GM21619 (cell line): ENCODE results near the gene SLC7A6.

Experiments
- ATAC-seq: cut with Tn5 transposase; IDR thresholded peaks from one replicate; pipeline ENCODE4 v1.9.1; 2021; ENCODE audit not compliant: unreplicated experiment

The SLC7A6 gene

DNA sequence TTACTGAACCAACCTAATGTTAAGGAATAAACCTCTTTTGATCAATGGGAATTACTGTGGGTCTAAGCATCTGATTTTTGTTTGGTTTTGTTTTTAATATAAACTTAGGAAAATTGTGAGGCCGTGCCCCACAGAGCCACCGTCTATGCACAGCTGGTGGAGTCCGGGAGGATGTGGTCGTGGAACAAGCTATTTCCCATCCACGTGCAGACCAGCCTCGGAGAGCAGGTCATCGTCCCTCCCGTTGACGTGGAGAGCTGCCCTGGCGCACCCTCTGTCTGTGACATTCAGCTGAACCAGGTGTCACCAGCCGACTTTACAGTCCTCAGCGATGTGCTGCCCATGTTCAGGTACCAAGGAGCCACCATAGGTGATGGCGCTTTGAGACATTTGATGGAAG lies 74.9 kb downstream of the SLC7A6 start:
- no peak for ATAC-seq

DNA sequence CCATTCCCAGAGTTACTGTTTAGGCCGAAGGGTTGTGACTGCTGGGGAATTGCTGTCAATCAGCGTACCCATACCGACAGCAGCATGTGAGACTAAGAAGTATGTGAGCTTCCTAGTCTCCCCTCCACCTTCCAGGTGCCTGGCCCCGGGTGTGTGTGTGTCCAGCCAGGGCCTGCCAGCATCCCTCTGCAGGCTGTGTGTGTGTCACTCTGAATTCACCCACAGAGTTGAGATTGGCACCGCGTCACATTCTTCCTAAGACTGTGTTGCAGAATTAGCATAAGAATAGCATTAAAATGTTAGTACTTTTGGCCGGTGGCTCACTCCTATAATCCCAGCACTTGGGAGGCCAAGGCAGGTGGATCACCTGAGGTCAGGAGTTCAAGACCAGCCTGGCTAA lies 78.3 kb downstream of the SLC7A6 start:
- ATAC-seq = no peak

DNA sequence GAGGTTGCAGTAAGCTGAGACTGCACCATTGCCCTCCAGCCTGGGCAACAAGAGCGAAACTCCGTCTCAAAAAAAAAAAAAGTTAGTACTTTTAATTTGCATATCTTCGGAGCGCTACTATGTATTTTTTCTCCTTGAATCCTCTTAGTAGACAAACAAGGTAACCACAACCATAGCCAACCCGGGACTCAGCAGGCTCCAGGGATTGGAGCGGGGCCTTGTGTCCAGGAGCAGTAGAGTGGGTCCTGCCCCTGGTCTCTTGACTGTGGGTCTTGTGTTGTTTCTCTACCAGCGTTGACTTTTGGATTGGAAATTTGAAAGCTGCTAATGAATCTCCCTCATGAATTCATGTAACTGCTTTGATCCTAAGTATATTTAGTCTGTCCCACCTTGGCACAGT lies 78.8 kb downstream of the SLC7A6 start:
- no peak for ATAC-seq

DNA sequence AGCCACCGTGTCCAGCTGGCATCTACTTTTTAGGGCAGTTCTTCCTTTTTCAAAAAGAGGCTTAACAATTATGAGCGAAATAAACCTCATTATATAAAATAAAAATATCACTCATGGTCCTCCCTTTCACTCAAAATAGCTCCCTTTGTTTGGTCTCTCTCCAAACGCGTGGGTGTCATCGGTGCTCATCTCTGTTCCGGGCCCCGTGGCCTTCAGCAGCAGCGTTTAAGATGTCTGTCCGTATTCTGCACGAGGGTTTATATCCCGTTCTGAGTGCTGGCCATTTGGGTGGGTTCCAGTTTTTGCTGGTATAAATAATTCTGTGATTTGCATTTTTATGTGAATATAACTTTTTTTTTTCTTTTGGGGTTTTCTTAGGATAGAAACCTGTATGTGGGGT lies 79.9 kb downstream of the SLC7A6 start:
- ATAC-seq = no peak

DNA sequence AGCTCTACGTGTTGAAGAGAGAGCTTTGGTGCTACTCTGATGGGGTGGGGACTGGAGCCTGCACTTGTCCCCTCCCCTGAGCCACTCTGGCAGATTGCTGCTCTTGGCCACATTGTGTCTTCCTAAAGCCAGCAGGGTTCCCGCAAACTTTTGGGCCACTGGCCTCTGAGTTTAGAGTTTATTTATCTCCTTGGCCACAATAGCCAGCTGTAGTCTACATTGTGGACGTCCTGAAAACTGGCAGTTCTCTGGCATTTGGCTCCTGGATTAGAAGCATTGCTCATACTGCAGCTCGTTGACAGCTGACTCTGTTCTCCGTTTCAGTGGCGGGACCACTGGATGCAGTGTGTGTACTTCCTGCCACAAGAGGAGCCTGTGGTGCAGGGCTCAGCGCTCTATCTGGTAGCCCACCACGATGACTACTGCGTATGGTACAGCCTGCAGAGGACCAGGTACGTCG lies 81.1 kb downstream of the SLC7A6 start:
- ATAC-seq = no peak

DNA sequence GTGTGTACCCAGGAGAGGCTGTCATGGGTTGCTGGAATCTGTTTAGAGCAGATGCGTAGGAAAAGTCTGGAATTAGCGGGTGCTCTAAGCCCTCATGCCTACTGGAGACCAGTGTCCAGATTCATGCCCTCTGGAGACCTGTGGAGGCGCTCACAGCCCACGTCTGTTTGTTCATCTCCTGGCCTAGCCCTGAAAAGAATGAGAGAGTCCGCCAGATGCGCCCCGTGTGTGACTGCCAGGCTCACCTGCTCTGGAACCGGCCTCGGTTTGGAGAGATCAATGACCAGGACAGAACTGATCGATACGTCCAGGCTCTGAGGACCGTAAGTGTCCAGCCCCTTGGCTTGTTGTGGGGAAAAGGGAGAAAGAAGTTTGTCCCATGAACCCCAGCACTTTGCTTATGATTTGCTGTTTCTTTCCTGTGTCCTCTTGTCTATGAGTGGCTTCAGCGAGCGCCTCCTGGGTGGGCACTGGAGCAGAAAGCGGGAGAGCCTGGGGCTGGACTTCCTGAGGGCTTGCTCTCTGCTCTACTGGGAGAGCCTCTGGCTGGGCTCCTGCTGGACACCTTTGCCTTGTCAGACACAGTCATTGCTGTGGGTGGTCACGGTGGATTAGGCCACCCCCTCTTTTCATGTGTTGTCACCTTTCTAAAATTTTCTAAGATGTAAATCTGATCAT lies 81.8 kb downstream of the SLC7A6 start:
- no peak for ATAC-seq

GRCh38 chr16:68346892-68347480 lies 82.7 kb downstream of the SLC7A6 start:
- ATAC-seq = no peak

DNA sequence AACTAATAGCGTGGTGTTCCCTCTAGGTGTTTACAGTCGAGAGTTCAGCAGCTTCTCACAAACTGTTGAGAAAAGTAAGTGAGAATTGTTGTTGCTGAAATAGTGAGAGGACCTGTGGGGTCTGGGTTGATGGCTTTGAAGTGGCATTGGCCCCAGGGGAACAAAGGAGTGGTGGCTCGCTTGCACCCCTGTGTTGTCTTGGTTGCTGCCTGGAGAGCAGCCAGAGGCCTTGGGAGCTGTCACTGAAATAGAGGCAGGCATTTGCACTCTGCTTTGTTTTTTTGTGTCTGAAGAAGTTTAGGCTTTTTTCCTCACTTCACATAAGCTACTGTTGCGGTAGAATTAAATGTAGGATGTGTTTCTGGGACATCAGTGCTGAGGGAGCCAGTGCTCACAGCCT lies 83.3 kb downstream of the SLC7A6 start:
- no peak for ATAC-seq

DNA sequence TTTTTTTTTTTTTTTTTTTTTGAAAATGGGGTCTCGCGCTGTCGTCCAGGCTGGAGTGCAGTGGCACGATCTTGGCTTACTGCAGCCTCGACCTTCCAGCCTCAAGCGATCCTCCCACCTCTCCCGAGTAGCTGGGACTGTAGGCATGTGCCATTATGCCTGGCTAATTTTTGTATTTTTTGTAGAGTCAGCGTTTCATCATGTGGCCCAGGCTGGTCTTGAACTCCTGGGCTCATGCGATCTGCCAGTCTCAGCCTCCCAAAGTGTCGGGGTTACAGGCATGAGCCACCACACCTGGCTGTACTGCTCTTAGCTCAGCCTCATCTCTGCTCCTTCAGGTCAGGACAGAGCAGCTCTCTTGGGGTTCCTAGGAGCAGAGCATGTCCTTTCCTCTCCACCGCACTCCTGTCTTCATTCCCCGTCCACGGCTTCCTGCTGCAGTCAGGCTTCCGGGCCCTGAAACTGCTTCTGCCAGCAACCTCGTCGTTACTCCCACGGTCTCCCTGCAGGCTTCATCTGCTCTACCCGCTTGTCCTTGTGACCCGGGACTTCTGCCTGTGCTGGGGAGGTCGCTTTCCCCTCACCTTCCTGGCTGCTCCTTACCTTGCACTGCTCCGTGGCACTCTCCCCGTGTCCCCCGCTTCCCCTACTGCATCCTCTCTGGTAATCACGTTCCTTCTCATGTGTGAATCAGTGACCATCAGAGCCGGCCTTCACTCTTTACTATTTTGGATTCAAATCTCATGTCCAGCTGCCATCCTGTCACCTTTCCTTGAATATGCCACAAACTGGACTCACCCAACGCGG lies 84.5 kb downstream of the SLC7A6 start:
- ATAC-seq = no peak

DNA sequence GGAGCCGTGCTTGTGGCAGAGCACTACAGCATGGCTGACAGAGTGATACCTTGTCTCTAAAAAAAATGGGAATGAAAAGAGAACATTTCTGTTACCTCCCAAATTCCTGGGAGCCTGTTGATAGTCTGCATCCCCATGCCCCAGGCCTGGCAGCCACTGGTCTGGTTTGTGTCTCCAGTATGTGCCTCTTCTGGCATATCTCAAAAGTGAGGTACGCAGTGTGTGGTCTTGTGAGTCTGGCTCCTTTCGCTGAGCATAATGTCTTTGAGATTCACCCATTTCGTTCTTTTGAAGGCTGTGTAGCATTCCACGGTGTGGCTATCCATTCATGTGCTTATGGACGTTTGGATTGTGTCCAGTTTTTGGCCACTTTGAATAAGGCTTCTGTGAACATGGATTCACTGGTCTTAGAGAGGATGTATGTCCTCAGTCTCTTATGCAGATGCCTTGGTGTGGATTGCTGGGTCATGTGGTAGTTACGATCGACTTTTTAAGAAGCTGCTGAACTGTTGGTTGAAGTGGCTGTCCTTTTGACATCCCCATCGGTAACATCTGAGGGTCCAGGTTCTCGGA lies 85.6 kb downstream of the SLC7A6 start:
- no peak for ATAC-seq

DNA sequence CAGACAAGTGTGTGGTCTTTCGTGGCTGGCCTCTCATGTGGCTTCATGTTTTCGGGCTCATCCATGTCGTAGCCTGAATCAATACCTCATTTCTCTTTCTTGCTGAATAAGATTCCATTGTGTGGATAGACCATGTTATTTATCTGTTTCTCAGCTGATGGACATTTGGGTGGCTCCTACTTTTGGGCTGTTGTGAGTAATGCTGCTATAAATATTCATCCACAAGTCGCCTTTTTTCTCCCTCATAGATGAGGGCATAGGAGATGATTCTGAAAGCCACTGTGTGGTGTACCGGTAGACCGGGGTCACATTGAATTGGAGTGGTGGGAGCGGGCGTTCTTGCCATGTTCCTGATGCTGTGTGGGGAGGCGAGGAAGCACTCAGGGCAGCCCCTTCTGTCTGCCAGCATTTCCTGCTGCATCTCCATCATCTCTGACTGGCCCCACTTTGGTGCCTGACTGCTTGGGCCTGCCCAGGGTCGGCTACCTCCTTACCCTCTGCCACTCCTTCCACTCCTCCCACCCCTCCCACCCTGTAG lies 86.6 kb downstream of the SLC7A6 start:
- ATAC-seq = no peak
